ENCODE measurements around the gene CANT1. TPM values are rescaled to one million over a fixed set of nuclear protein-coding genes. Genes with fewer than 3 reads are reported as not detected.

CANT1 gene
- total and polyA plus RNA-seq, 2 of the 13 experiments (the other 11 are each of a cell fraction or from before 2014, with no cell fraction given) = 34.1 to 42.1 TPM

GRCh38 chr17:79026376-79027273 is 17.1 kb upstream of the CANT1 start (continued):
- TF ChIP-seq ZNF770 (CRISPR knock-in tag; IDR thresholded peaks at IDR 0.05) (no peak), ZBED4 (CRISPR knock-in tag; IDR thresholded peaks at IDR 0.05; ENCODE audit: borderline replicate concordance) (no peak; the same call in 1 of the 2 replicates), ZNF512B (CRISPR knock-in tag; IDR thresholded peaks at IDR 0.05; ENCODE audit: borderline replicate concordance) (no peak), ZNF3 (CRISPR knock-in tag; IDR thresholded peaks at IDR 0.05) (no peak; the same call in 1 of the 2 replicates), NFYB (CRISPR knock-in tag; IDR thresholded peaks at IDR 0.05) (no peak), ATF1 (CRISPR knock-in tag; IDR thresholded peaks at IDR 0.05) (no peak), ZSCAN31 (CRISPR knock-in tag; IDR thresholded peaks at IDR 0.05; ENCODE audit: low read depth) (peak; percentile 59; the same call in 1 of the 2 replicates), TIGD3 (CRISPR knock-in tag; IDR thresholded peaks at IDR 0.05; ENCODE audit: borderline replicate concordance) (no peak), KLF9 (CRISPR knock-in tag; IDR thresholded peaks at IDR 0.05; ENCODE audit: low read depth) (no peak; the same call in 1 of the 2 replicates), ZBTB8A (CRISPR knock-in tag; IDR thresholded peaks at IDR 0.05; ENCODE audit: borderline replicate concordance, low read depth) (no peak), PATZ1 (CRISPR knock-in tag; IDR thresholded peaks at IDR 0.05) (peak; percentile 97), ZNF317 (CRISPR knock-in tag; IDR thresholded peaks at IDR 0.05) (no peak), ZNF17 (CRISPR knock-in tag; IDR thresholded peaks at IDR 0.05) (peak; percentile 17; the same call in 1 of the 2 replicates), ZNF414 (CRISPR knock-in tag; IDR thresholded peaks at IDR 0.05) (peak; percentile 91)
